Stimulated activated CD8-positive, alpha-beta memory T cell treated with anti-CD3 and anti-CD28 coated beads, Interleukin-15, amount 100 ng/mL, for 24 hours (primary cell): ENCODE data around the gene SLC34A2.

Experiments
- DNase-seq: peaks from one replicate; pipeline ENCODE4 v3.0.0-alpha.2; 2020; ENCODE audit warnings: low read depth

SLC34A2 gene

DNA sequence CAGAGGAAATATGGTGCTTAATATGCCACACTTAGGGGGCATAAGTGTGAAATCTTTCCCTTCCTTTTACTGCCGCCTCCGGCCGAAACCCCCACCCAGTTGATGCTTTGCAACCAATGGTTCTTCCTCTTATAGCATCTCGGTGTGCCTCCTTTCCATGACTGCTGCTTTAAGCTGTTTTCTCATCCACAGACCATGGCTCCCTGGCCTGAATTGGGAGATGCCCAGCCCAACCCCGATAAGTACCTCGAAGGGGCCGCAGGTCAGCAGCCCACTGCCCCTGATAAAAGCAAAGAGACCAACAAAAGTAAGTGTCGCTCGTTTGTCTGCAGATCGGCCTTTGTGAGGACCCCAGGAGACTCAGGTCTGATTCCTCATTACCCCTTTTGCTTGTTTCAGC is 6.7 kb downstream of the SLC34A2 start:
- no peak for DNase-seq

- no peak for DNase-seq
Observed at GRCh38 chr4:25663781-25664180, 8.1 kb downstream of the SLC34A2 start.

DNA sequence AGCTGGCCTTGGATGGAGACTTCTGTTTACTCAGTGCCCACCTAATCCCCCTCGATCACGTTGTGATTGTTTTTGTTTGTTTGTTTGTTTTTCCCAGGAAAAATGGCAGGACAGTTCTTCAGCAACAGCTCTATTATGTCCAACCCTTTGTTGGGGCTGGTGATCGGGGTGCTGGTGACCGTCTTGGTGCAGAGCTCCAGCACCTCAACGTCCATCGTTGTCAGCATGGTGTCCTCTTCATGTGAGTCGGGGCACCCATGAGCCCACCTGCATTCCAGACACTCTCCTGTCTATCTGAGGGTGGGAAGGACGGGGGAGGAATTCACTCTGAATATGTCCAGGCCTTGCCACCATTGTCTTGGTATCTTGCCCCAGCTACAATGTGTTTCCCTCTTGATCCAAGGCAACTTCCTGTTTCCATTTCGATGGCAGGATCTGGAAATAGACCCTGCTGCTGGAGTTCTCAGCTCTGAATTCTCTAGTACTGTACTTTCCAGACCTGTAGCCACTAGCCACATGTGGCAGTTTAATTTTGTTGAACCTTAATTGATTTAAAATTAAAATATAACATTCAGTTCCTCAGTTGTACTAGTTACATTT is 10.5 kb downstream of the SLC34A2 start:
- no peak for DNase-seq

DNA sequence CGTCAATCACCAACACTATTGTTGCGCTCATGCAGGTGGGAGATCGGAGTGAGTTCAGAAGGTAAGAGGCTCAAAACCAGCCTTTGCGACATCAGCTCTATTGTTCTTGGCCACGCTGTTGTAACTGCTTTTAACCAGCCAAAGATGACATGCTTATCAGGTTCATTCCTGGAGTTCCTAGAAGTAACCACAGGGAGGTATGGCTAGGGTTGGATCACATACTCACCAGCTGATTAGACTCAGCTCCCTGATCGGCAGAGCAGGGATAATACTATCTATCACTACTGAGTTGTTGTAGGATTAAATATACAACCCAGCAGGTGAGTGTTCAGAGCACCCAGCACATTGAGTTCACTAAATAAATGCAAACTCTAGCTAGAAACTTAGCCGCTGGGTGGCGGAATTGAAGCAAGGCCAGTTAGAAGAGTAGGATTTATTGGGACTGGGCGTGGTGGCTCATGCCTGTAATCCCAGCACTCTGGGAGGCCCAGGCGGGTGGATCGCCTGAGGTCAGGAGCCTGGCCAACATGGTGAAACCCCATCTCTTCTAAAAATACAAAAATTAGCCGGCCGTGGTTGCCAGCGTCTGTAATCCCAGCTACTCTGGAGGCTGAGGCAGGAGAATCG is 12.4 kb downstream of the SLC34A2 start:
- DNase-seq = no peak

DNA sequence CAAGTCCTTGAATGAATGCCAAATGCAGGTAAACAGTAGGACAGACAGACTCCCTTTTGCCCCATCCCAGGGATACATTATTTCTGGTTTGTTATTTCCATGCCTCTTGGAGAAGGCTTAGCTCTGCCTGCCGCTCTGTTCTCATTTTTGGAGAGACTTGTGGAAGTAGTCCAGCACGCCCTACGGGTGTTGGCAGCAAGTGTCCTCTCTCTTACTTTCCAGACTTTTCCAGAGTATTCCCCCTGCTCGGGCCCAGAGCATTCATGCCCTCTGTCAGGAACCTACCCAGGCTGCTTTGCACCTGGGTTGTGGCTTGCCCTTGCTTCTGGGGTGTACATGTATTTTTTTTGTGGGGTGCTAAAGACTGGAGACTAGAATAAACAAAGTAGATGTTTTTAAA is 15.3 kb downstream of the SLC34A2 start:
- DNase-seq = no peak

DNA sequence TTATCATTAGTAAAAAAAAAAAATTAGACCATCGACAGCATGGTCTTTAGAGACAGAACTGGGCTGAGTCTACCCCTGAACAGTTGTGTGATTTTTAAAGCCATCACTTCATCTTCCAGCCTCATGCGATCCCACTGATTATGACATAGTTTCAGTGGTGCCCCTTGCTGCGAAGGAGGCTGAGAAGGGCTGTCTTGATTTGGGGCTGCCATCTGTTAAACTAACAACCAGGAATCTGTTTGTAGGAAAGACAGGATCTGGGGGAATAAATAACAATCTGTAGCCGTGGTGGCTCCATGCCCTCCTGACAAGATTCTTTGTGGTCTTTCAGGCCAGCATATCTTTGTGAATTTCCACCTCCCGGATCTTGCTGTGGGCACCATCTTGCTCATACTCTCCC is 17.1 kb downstream of the SLC34A2 start:
- DNase-seq = no peak

DNA sequence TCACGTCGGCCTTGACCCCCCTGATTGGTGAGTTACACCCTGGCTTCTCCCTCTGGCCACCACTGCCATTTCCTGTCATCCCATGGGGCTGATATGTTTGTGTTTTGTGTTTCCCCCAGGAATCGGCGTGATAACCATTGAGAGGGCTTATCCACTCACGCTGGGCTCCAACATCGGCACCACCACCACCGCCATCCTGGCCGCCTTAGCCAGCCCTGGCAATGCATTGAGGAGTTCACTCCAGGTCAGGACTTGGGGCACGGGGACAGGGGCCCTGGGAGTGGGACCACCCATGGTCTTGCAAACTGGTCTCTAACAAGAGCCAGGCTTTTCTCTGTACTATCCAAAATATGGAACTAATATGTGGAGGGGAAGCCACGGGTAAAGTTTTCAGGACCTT is 18.7 kb downstream of the SLC34A2 start:
- no peak for DNase-seq

DNA sequence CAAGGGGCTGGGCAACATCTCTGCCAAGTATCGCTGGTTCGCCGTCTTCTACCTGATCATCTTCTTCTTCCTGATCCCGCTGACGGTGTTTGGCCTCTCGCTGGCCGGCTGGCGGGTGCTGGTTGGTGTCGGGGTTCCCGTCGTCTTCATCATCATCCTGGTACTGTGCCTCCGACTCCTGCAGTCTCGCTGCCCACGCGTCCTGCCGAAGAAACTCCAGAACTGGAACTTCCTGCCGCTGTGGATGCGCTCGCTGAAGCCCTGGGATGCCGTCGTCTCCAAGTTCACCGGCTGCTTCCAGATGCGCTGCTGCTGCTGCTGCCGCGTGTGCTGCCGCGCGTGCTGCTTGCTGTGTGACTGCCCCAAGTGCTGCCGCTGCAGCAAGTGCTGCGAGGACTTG is 20.6 kb downstream of the SLC34A2 start:
- no peak for DNase-seq

GRCh38 chr4:25677157-25677556 is 21.5 kb downstream of the SLC34A2 start:
- no peak for DNase-seq

DNA sequence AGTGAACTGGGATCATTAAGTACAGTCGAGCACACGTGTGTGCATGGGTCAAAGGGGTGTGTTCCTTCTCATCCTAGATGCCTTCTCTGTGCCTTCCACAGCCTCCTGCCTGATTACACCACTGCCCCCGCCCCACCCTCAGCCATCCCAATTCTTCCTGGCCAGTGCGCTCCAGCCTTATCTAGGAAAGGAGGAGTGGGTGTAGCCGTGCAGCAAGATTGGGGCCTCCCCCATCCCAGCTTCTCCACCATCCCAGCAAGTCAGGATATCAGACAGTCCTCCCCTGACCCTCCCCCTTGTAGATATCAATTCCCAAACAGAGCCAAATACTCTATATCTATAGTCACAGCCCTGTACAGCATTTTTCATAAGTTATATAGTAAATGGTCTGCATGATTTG is 22.3 kb downstream of the SLC34A2 start:
- no peak for DNase-seq

DNA sequence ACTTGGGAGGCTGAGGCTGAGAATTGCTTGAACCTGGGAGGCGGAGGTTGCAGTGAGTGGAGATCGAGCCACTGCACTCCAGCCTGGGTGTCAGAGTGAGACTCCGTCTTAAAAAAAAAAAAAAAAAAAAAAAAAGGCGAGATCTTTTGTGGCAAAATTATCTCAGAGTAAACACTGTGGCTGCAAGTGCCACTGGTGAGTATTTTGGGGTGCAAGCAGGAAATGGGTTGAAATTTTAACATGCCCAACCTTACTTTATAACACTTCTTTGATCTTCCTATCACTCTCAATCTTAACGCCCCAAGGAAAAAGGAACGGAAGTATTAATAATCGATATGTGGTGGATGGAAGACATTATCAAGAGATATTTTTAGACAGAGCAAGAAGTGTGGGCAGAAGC is 32.1 kb downstream of the SLC34A2 start:
- DNase-seq = no peak

GRCh38 chr4:25694466-25694865 is 38.8 kb downstream of the SLC34A2 start:
- no peak for DNase-seq

DNA sequence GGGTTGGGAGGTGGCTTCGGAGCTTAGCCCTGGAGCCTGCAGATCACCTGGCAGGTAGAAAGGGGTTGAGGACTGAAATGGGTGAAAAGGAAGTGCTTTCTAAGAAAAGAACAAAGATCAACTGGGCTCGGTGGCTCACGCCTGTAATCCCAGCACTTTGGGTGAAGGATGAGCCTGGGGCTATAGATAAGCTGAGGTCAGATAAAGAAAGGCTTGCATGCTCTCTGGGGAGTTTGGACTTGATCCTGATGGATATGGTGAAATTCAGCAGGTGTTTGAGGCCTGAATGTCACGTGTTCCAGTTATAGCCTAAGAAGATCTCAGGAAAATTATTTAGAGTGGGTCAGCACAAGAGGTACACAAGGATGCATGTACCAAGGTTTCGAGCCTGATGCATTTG is 40.8 kb downstream of the SLC34A2 start:
- no peak for DNase-seq

- no peak for DNase-seq
Observed at GRCh38 chr4:25697516-25697915, 41.9 kb downstream of the SLC34A2 start.

DNA sequence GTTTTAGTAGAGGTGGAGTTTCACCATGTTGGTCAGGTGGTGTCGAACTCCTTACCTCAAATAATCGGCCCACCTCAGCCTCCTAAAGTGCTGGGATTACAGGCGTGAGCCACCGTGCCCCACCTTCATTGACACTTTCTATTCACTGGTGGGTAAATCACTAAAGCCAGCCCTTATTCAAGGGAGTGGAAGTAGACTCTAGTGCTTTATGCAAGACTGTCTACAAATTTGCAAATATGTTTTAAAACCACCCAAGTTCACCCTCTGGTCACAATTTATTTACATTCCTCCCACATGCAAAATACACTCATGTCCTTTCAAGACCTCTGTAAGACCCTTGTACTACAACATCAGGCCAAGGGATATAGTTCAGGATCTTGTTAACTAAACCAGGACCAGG is 45.0 kb downstream of the SLC34A2 start:
- DNase-seq = no peak

DNA sequence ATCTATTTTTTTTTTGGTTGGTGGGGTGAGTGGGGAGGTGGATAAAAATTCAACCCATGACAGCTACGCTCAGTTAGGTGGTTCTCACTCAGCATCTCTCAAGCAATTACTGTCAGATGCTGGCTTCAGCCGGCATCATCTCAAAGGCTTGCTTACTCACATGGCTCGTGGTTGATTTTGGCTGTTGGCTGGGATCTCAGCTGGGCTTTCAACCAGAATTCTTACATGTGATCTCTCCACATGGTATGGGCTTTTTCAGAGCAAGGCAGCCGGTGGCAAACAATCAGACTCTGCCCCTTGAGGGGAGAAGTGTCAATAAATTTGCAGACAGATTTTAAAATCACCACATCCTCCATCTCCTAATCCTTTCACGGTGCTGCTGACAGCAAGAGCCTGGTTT is 47.2 kb downstream of the SLC34A2 start:
- no peak for DNase-seq

GRCh38 chr4:25703731-25704388 is 48.2 kb downstream of the SLC34A2 start:
- DNase-seq = no peak

DNA sequence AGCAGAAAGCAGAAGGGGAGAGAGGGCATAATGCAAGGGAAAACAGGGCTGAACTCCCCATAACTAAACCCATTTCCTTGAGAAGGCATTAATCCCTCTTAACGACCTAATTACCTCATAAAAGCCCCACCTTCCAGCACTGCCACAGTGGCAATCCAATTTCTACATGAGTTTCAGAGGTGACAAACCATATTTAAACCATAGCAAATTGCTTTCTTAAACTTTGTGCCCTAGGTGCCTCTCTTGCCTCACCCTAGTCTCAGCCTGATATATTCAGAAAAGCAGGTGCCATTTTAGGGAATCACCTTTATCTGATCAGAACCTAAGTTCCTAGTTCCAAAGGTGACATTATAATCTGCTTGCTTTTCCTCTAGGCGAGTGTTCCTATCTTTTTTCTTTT is 48.9 kb downstream of the SLC34A2 start:
- no peak for DNase-seq

- DNase-seq = no peak
Observed at GRCh38 chr4:25710637-25711036, 55.0 kb downstream of the SLC34A2 start.

DNA sequence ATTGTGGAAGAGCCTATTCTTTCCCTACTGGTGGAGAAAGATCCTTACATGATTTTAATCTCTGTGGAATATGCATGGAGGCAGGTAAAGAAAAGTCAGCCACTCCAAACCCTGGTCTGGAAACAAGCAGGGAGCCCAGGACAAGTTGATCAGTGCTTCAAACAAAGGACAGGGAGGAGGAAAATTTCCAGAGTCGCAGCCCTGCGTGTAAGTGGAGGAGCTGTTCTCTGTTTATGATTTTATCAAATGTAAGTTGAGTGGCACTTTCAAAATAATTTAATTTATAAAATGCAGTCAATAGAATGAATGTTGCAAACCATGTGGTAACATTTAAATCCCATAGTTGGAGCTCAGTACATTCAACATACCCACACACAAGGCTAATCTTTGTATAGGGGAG is 57.0 kb downstream of the SLC34A2 start:
- no peak for DNase-seq

DNA sequence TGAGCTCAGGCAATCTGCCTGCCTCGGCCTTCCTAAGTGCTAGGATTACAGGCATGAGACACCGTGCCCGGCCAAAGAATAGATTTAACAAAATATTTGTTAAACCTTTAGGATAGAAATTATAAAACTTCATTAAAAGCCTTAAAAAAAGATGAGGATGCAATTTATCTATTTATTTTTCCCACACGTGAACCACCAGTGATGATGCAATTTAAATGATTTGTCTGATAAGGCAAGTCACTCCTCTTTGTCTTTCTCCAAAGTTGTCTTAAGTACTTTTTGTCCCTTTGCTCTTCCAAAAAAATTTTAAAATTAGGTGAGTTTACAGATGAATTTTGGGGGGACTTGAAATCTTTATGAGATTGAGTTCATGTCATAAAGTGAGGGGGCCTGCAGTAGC is 58.2 kb downstream of the SLC34A2 start:
- no peak for DNase-seq

DNA sequence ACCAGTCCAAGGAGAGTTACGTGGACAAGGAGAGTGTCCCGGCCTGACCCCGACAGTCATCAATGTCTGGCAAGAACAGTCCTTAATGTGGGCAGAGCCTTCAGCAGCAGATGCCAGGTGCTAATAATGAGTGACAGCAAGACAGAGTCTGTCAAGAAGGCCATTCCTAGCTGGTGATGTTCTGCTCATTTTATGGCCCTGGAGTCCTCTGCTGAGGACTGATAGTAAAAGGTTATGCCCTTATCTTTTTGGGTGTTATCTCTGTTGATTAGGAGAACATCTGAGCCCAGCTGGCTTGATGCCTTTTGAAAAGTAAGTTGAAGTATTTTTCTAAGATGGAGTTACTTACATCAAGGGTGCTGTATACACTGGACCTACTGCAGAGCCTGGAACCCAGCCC is 67.3 kb downstream of the SLC34A2 start:
- DNase-seq = no peak

- no peak for DNase-seq
Observed at GRCh38 chr4:25723409-25723808, 67.8 kb downstream of the SLC34A2 start.

- no peak for DNase-seq
Observed at GRCh38 chr4:25725870-25726269, 70.2 kb downstream of the SLC34A2 start.
